ENCODE data around the gene NCK1. TPM values are rescaled to one million over a fixed set of nuclear protein-coding genes. Genes with fewer than 3 reads are reported as not detected.

Gene NCK1
- total RNA-seq, 2 experiments from 2014 or later, result 39.2 to 48.5 TPM

- ChIA-PET CTCF (no interaction called here), POLR2A (no interaction called here)
- Mint-ChIP-seq H3K4me3 (no peak overlapping the region), H3K27ac (no peak overlapping the region), H3K9me3 (no peaks in the 10 kb centered on the region), H3K27me3 (no peaks in the 10 kb centered on the region), H3K4me1 (peaks cover 29% of the 10 kb centered on the region), H3K36me3 (ENCODE audit: low read depth) (peaks cover 17% of the 10 kb centered on the region)
- DNase-seq, result no peak
Measured at GRCh38 chr3:136942803-136943202, 80.8 kb downstream of the NCK1 start.

GRCh38 chr3:136943436-136943835 is 81.4 kb downstream of the NCK1 start:
- Mint-ChIP-seq H3K27ac (no peak overlapping the region), H3K9me3 (no peaks in the 10 kb centered on the region), H3K27me3 (no peaks in the 10 kb centered on the region), H3K4me1 (peaks cover 26% of the 10 kb centered on the region), H3K4me3 (no peak overlapping the region), H3K36me3 (ENCODE audit: low read depth) (peaks cover 15% of the 10 kb centered on the region)
- POLR2A ChIA-PET, result no interaction called here
- CTCF ChIA-PET, result no interaction called here
- DNase-seq, result no peak

- peaks cover 17% of the 10 kb centered on the region for H3K4me1 Mint-ChIP-seq
- H3K27ac Mint-ChIP-seq, result no peak overlapping the region
- ChIA-PET CTCF (interaction anchor here (1.4 kb wide), 1 partner anchor 9 kb away, joined by 6 read pairs; no protein-coding TSS in a partner anchor), POLR2A (no interaction called here)
- H3K27me3 Mint-ChIP-seq, result no peaks in the 10 kb centered on the region
- DNase-seq, result no peak
- H3K36me3 Mint-ChIP-seq (ENCODE audit: low read depth), result peaks cover 17% of the 10 kb centered on the region
- no peak overlapping the region for H3K4me3 Mint-ChIP-seq
- no peaks in the 10 kb centered on the region for H3K9me3 Mint-ChIP-seq
Measured at GRCh38 chr3:136946978-136947377, 85.0 kb downstream of the NCK1 start.

GRCh38 chr3:136947477-136947876 is 85.5 kb downstream of the NCK1 start:
- Mint-ChIP-seq H3K27me3 (no peaks in the 10 kb centered on the region), H3K36me3 (ENCODE audit: low read depth) (peaks cover 17% of the 10 kb centered on the region), H3K9me3 (no peaks in the 10 kb centered on the region), H3K4me1 (peaks cover 16% of the 10 kb centered on the region), H3K4me3 (no peak overlapping the region), H3K27ac (no peak overlapping the region)
- DNase-seq, result no peak
- POLR2A ChIA-PET, result no interaction called here
- CTCF ChIA-PET, result interaction anchor here (1.4 kb wide), 1 partner anchor 9 kb away, joined by 6 read pairs; no protein-coding TSS in a partner anchor

GRCh38 chr3:136949146-136949545 is 87.1 kb downstream of the NCK1 start:
- POLR2A ChIA-PET, result no interaction called here
- Mint-ChIP-seq H3K9me3 (no peaks in the 10 kb centered on the region), H3K27ac (no peak overlapping the region), H3K27me3 (no peaks in the 10 kb centered on the region), H3K36me3 (ENCODE audit: low read depth) (peaks cover 16% of the 10 kb centered on the region), H3K4me3 (no peak overlapping the region), H3K4me1 (peaks cover 4% of the 10 kb centered on the region)
- CTCF ChIA-PET, result no interaction called here
- no peak for DNase-seq

GRCh38 chr3:136949708-136950107 is 87.7 kb downstream of the NCK1 start:
- H3K4me3 Mint-ChIP-seq, result no peak overlapping the region
- ChIA-PET POLR2A (no interaction called here), CTCF (no interaction called here)
- no peak overlapping the region for H3K27ac Mint-ChIP-seq
- peaks cover 16% of the 10 kb centered on the region for H3K36me3 Mint-ChIP-seq (ENCODE audit: low read depth)
- no peaks in the 10 kb centered on the region for H3K27me3 Mint-ChIP-seq
- H3K9me3 Mint-ChIP-seq, result no peaks in the 10 kb centered on the region
- DNase-seq, result no peak
- peaks cover 5% of the 10 kb centered on the region for H3K4me1 Mint-ChIP-seq

GRCh38 chr3:136950623-136951022 is 88.6 kb downstream of the NCK1 start:
- Mint-ChIP-seq H3K4me1 (peaks cover 14% of the 10 kb centered on the region), H3K4me3 (no peak overlapping the region)

GRCh38 chr3:136952292-136952691 is 90.3 kb downstream of the NCK1 start:
- Mint-ChIP-seq H3K4me1 (peaks cover 11% of the 10 kb centered on the region), H3K9me3 (no peaks in the 10 kb centered on the region), H3K27ac (no peak overlapping the region), H3K27me3 (no peaks in the 10 kb centered on the region), H3K36me3 (ENCODE audit: low read depth) (peaks cover 7% of the 10 kb centered on the region), H3K4me3 (no peak overlapping the region)
- POLR2A ChIA-PET, result no interaction called here
- CTCF ChIA-PET, result interaction anchor here (1.5 kb wide), 1 partner anchor 13 kb away, joined by 4 read pairs; no protein-coding TSS in a partner anchor
- DNase-seq, result no peak

More at GRCh38 chr3:136950623-136951022, 88.6 kb downstream of the NCK1 start:
- CTCF ChIA-PET, result interaction anchor here (1.5 kb wide), 1 partner anchor 12 kb away, joined by 4 read pairs; no protein-coding TSS in a partner anchor
- H3K27me3 Mint-ChIP-seq, result no peaks in the 10 kb centered on the region
- POLR2A ChIA-PET, result no interaction called here
- no peak overlapping the region for H3K27ac Mint-ChIP-seq
- no peak for DNase-seq
- no peaks in the 10 kb centered on the region for H3K9me3 Mint-ChIP-seq
- H3K36me3 Mint-ChIP-seq (ENCODE audit: low read depth), result peaks cover 14% of the 10 kb centered on the region

- Mint-ChIP-seq H3K27ac (no peak overlapping the region), H3K4me3 (no peak overlapping the region), H3K27me3 (no peaks in the 10 kb centered on the region), H3K36me3 (ENCODE audit: low read depth) (peaks cover 3% of the 10 kb centered on the region), H3K4me1 (peaks cover 10% of the 10 kb centered on the region), H3K9me3 (no peaks in the 10 kb centered on the region)
- ChIA-PET CTCF (no interaction called here), POLR2A (no interaction called here)
- DNase-seq, result no peak
Measured at GRCh38 chr3:136954251-136954650, 92.2 kb downstream of the NCK1 start.

GRCh38 chr3:136954980-136955780 is 93.2 kb downstream of the NCK1 start:
- H3K36me3 Mint-ChIP-seq (ENCODE audit: low read depth), result peaks cover 4% of the 10 kb centered on the region
- no peak for DNase-seq
- no peaks in the 10 kb centered on the region for H3K27me3 Mint-ChIP-seq
- H3K4me3 Mint-ChIP-seq, result no peak overlapping the region
- H3K9me3 Mint-ChIP-seq, result no peaks in the 10 kb centered on the region
- ChIA-PET CTCF (no interaction called here), POLR2A (no interaction called here)
- H3K27ac Mint-ChIP-seq, result no peak overlapping the region
- peaks cover 10% of the 10 kb centered on the region for H3K4me1 Mint-ChIP-seq

- Mint-ChIP-seq H3K36me3 (ENCODE audit: low read depth) (peaks cover 4% of the 10 kb centered on the region), H3K9me3 (no peaks in the 10 kb centered on the region), H3K27ac (no peak overlapping the region), H3K27me3 (no peaks in the 10 kb centered on the region), H3K4me3 (no peak overlapping the region), H3K4me1 (peaks cover 10% of the 10 kb centered on the region)
- no peak for DNase-seq
- ChIA-PET POLR2A (no interaction called here), CTCF (interaction anchor here (1.4 kb wide), 1 partner anchor 8 kb away, joined by 6 read pairs; no protein-coding TSS in a partner anchor)
Measured at GRCh38 chr3:136955813-136956212, 93.8 kb downstream of the NCK1 start.

- CTCF ChIA-PET, result interaction anchor here (0.6 to 1.4 kb wide), 3 partner anchors 9 to 789 kb away, joined by 3 to 6 read pairs (median 4); no protein-coding TSS in a partner anchor
Measured at GRCh38 chr3:136956971-136957370, 95.0 kb downstream of the NCK1 start.

GRCh38 chr3:136957751-136958288 is 95.8 kb downstream of the NCK1 start, which contains the start of gene IL20RB:
Gene IL20RB, plus strand, starts transcription at chr3:136957983. Its CDS starts 131 bp downstream, at chr3:136958114.
- ChIA-PET POLR2A (no interaction called here), CTCF (interaction anchor here (0.5 to 0.7 kb wide), 3 partner anchors 24 to 789 kb away, joined by 3 read pairs; no protein-coding TSS in a partner anchor)
- no peak for DNase-seq
- H3K4me1 Mint-ChIP-seq, result peaks cover 10% of the 10 kb centered on the region
- peaks cover 4% of the 10 kb centered on the region for H3K36me3 Mint-ChIP-seq (ENCODE audit: low read depth)
- H3K27ac Mint-ChIP-seq, result no peak within 1 kb of the TSS
- no peak within 1 kb of the TSS for H3K4me3 Mint-ChIP-seq
- H3K27me3 Mint-ChIP-seq, result no peaks in the 10 kb centered on the region
- H3K9me3 Mint-ChIP-seq, result no peaks in the 10 kb centered on the region

More at GRCh38 chr3:136956971-136957370, 95.0 kb downstream of the NCK1 start:
- POLR2A ChIA-PET, result no interaction called here
- no peak for DNase-seq
- Mint-ChIP-seq H3K4me3 (no peak overlapping the region), H3K4me1 (peaks cover 10% of the 10 kb centered on the region), H3K27ac (no peak overlapping the region), H3K9me3 (no peaks in the 10 kb centered on the region), H3K27me3 (no peaks in the 10 kb centered on the region), H3K36me3 (ENCODE audit: low read depth) (peaks cover 4% of the 10 kb centered on the region)

All from activated CD4-positive, alpha-beta T cell treated with anti-CD3 and anti-CD28 coated beads, Interleukin-2, amount 10 ng/mL, durations not matched to agents 7 days and 5 days (primary cell).